ENCODE data around the gene PARD3.

PARD3 gene

DNA sequence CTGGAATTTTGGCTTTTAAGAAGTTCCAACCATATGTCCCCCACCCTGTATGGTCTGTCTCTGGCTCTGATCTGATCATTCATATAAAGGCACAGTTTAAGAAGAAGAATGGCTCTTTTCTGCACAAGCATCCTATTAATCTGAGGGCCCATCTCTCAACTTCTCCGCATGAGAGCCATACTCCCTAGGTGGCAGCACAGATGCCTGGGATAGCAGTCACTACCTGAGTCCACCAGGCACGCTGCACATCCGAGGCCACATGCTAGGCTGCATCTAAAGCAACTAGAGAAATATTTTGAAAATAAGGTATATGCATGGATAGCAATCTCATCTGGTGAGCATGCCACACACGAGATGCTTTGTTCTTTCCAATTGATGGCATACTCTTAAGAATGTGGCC is 565.5 kb downstream of the PARD3 start:
- DNase-seq (ENCODE audit: low spot score), result no peak

DNA sequence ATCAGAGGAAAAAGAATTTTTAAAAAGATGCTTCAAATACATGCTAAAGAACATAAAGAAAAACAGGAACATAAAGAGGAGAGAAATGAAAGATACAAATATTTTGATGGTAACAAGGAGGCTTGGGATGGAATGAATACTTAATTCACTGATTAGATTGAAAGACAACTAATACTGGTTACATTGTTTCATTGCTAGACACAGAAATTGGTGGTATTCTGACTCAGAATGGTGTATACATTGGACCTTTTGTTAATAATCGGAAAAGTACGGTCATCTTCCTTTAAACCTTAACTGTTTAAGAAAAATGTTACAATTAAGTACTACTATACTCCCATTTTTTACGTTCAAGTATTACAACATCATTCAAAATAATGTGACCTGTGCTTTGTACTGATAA is 567.5 kb downstream of the PARD3 start:
- DNase-seq (ENCODE audit: low spot score), result no peak

DNA sequence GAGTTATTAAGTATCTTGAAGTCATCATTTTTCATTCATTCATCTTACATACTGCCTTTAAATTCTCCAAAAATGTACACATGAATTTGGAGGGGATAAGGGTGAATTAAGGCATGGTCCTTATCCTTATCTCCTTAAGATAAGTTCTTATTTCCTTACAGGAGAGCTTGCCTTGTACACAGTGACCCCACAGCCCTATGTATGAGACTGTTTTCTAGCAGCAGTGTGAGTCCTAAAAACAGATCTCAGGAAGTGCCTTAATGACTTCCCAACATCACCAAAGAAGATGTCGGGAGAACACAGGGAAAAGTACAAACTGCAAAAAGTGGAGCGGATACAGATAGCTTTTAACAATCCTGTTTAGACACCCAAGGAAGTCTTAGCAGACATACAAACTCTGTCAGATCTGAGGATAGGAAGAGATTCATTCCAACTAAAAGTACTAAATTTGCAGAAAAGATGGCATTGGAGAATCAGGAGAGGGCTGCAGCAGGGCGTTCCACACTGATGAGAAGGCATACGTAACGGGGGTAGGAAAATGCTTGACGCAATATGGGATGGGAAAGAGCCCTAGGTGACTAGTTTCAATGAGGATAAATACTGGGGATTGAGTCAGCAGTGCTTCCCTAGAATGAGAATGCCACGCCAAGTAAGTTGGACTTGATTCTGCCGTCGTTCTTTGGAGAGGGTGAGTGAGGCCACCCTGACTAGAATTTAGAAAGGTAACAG is 570.2 kb downstream of the PARD3 start:
- DNase-seq (ENCODE audit: low spot score), result no peak

DNA sequence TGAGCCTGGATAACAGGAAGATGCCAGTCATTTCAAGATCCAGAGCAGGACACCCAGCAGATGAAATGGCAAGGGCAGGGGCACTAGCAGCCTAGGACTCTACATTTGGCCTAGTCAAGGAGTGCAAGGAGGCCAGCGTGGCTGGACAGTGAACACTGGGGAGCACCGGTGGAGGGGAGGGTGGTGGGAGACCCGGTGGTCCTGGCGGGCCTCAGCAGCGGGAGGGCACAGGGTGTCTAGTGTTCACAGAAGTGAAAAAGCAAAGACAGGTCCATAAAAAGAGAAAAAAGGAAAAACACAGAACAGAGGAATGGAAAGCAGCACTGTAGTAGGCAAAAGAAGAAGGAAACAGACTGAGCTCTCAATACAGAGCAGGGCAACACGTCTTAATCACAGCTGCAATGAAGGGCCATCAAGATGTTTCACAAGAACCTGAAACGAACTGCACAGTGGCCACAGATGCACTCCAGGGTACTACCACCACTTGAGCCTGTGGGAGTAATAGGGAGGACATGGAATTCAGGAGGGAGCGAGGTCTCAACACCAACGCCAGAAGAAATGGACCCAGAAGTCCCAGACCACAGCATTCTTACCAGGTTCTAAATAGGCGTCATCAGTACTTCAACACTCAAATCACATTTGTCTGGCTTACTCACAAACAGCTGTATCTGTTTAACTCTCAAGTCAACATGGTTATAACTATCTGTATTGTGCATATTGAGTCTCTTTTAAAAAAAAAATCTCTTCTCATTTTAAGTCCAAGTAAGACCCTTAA is 573.7 kb downstream of the PARD3 start:
- DNase-seq (ENCODE audit: low spot score), result no peak

DNA sequence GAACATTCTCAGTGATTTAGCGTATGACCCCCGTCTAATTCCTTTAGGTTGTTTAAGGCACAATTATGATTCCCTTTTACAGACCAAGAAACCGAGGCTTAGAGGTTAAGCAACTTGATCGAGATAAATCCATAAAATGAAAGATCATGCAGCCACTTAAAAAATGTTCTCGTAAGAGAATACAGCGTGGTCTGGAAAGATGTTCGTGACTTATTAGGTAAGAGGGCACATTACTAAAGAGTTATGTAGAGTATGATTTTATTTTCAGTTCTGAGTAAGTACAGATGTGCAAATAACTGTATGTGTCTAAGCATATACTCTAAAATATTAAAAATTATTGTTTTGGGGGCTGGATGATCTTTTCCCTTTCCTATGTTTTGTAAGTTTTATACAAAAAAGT is 575.1 kb downstream of the PARD3 start:
- no peak for DNase-seq (ENCODE audit: low spot score)

DNA sequence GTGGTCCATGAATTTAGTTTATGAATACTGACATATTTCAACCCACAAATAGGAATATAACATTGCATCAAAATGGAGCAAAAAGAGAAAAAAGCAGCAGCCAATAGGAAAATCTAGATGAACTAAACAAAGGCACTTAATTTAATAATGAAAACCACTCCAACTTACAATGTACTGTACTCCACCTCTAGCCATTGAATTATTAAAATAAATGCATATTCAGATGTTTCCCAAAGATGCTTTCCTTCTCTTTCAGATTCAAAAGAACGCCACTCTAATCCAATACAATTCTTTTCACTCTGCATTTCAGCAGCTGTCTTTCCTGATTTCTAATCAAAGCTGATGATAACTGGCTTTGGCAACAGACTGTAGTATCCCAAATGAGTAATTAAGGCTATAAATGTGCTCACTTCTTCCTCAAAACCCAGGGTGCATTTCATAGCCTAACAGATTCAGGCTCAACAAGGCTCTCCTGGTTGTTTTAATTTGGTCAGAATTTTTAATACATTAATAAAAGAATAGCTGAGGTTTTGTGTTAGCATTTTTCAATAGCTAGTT is 577.1 kb downstream of the PARD3 start:
- no peak for DNase-seq (ENCODE audit: low spot score)

DNA sequence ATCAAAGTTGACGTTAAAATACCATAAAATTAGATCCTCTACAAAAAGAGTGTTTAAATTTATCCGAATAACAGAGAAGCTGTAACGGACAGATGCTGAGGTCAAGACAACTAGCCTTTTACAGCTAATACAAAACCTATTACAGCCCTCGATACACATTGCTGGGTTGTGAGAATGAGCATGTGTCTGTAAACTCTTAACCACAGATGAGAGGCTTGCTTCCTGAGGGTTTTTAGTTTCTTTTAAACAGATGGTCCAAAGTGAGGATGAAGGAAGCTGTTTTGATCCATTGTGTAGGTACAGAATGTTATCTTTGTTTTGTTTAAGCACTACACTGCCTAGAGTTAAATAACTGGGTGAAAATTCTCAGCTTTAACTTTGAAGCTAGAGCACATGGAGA is 578.2 kb downstream of the PARD3 start:
- DNase-seq (ENCODE audit: low spot score), result no peak

DNA sequence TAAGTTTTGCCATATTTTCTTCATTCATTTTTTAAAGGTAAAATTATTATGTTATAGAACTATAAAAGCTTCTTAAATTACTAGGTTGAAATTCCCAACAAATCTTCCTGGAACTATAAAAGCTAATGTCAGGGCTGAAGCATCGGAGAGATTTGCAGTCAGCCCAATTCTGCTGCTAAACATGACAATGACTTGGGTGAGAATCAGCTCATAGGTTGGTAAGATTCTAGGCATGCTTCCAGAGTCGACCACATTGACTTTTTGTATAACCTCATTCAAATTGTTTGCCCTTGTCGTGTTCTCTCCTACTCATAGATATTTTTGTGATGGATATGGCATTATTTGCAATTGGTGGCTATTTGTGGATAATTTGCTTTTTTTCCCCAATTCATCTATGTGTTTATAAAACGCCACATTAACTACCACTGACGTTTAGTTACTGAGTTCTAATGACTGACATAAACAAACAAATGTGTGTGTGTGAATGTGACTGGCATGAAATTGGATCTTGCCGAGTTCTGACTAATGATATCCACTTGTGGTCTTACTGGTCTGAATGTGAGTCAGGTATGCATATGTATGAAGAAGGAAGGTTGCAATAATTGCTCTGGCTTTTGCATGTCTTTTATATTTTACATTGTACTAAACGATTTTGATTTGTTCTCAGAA is 579.8 kb downstream of the PARD3 start:
- no peak for DNase-seq (ENCODE audit: low spot score)

DNA sequence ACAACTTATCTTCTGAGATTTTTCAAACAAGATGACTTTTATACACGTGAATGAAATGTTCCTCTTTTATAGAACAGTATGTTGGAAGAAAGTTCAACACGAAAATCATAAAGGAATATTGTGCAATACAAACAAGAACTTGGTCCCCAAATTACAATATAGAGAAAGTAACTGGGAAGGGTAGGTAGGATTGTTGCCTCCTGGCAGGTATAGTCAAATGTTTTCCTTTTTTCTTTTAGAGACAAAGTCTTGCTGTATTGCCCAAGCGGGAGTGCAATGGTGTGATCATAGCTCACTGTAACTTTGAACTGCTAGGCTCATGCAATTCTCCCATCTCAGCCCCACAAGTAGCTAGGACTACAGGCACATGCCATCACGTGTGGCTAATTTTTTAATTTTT is 582.6 kb downstream of the PARD3 start:
- no peak for DNase-seq (ENCODE audit: low spot score)

DNA sequence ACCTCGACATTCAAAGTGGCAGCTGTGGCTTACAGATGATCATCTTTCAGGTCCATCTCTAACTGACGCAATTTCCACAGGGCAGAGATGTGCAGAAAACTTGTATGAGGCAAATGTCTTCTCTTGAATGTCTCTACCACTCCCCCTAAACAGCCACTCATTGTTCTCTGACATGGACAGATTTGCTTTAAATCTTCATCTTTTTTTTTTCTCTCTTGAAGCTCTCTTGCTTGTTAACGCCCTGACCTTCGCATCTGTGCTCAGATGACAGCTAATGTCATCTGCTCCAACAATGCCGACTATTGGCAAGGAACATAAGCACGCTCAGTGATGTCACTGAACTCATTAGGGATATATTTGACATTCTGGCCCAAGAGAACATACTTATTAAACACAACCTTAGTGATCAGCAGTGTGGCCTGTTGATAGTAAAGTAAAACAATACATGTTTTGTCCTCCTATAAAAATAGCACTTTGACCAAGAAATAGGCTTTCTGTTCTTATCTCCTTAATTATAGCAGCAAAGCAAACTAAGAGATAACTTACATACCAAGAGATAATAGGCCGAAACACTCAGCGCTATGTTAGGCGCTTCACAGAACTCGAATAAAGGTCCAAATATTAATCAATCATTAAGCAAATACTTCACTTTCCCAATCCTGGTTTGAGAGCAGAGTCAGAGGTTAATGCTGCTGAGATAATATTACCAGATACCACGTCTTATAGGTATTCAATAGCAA is 583.5 kb downstream of the PARD3 start:
- DNase-seq (ENCODE audit: low spot score), result no peak

DNA sequence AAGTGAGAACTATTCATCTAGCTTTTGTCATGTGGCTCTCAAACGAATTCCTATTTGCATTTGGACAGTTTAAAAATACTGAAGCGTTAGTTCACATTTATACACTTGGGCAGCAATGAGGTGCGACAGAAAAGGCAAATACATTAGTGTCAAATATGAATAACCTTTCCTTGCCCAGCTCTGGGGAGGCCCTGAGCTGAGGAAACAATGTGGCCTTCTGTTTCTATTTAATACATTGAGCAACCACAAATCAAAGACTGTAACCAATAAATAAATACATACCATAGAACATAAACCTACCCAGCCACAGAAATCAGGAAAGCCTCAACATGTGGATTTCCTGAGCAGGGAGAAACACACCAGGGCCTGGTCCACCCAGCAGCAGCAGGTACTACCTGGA is 585.2 kb downstream of the PARD3 start:
- DNase-seq (ENCODE audit: low spot score), result no peak

DNA sequence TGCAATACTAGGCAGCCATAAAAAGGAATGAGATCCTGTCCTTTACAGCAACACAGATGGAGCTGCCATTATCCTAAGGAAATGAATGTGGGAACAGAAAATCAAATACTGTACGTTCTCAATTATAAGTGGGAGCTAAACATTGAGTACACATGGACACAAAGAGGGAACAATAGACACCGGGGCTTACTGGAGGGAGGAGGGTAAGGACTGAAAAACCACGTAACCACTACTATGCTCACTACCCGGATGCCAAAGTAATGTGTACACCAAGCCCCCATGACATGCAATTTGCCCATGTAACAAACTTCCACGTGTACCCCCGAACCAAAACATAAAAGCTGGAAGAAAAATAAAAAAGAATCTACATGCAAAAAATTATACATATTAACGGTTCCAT is 587.0 kb downstream of the PARD3 start:
- DNase-seq (ENCODE audit: low spot score), result no peak

DNA sequence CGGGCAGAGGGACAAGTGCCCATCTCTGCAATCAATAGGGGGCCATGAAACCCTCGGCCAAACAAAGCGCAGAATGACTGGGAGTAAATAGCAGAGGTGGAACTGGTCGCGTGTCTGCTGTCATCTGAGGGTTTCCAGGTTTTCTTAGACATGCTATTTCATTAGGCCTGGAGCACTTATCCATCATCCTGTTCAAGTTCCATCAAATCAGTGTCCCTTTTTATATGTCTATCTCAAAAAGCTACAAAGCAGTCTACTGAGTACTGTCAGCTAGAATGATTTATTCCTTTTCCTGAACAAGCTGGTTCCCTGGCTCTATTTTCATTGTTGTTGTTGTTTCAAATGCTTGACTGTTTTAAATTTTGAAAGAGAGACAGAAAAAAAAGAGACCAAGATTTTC is 590.5 kb downstream of the PARD3 start:
- no peak for DNase-seq (ENCODE audit: low spot score)

DNA sequence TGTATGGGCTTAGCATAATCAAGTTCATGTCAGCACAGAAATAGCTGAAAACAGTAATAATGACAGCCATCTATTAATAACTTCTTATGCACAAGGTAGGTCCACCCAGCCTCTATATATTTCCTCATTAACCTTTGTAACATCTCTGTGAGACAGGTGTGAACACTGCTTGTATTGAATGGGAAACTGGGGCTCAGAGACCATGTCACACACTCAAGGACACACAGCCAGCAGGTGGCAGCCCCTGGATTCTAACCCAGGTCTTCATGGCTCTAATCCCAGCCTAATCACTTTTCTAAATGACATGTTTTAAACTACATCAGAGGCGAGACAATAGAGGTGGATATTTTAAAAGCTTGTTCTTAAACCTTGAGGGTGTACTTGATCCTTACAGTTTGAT is 591.4 kb downstream of the PARD3 start:
- DNase-seq (ENCODE audit: low spot score), result no peak

DNA sequence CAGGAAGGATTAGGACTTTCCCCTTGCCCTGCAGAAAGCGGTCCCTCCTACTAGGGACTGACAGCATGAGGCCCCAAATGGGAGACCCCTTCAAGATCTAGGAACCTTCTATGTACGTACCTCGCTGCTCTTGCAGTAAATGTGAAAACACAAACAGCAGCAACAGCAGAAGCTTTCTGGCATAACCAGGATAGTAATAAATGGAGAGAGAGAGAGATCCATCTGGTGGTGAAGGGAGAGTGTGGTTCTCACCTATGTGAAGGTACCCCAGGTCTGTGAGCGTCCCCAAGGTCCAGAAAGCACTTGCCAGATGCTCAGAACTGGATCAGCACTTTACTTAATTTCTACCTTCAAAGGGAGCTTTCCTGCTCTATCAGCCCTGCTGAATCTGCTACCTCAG is 592.7 kb downstream of the PARD3 start:
- DNase-seq (ENCODE audit: low spot score), result no peak

DNA sequence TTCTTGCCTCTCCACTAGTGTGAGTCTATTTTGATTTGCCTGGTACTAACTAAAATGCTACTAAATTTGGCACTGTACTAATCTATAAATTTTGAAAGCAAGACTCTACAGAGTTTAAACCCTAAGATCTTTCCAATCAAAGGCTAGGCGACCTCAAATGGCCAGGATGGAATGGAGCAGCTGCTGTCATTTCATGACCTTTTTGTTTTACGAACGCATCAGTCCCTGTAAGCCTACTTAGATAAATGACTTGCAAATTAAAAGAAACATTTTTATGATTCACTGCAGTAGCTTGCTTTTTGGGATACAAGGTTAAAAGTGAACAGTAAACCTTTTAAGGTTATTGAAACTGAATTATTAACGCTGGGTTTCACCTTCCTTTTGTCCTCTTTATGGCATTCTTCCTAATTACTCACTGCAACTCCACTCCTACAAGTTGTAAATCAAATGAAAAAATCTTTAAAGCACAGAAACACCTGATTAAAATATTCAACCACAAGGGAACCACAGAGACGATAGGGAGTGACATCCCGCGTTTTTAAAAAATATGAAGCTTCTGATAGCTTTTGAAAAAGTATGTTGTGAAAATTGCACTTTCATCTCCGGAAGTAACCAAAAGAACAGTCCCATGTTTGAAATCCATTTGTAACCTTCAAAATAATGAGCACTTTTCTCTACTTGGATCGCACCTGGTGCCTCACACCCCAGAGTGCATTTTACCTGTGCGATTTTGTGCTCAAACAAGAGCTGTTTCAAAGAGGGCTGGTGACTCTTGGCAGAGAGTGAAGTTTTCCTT is 595.1 kb downstream of the PARD3 start:
- DNase-seq (ENCODE audit: low spot score), result no peak

DNA sequence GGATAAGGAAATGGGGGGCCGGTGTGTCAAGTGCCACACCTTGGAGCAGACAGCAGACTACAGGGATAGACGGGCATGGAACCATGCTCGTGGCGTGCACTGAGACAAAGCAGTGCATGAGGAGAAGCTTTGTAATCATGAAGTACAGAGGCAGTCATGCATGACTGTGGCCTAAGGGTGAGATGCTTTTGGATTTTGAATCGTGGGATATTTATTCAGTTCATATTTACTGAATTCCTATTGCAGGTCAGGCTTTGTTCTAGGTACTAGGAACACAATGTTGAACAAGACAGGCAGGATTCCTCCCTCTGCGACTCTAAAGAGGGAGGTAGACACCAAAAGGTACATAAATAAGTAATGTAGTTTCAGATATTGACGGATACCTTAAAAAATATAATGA is 597.6 kb downstream of the PARD3 start:
- no peak for DNase-seq (ENCODE audit: low spot score)

DNA sequence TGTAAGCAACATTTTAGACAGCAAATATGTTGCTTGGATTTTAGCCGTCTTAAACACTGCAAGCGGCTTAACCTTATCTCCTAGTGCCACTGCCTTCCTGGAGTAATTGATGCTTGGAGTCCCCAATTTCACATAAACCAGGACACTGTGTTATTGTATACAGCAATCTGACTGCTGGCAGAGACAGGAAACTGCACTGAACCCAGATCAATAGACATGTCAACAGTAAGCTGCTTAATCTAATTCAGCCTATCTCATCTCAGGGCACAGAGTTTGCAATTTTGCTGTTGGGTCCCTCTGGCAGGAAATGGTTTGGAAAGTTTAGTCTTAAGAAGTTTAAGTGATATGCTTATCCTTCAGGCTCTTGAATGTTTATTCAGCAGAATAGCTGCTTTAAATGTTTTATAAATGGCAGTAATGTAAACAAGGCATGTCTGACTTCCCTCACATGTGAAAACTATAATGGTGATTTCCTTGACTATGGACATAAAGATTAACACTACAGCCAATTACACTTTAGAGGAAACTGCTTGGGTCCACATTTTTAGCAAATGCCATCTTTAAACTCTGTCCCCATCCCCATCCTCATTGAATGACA is 598.6 kb downstream of the PARD3 start:
- no peak for DNase-seq (ENCODE audit: low spot score)

DNA sequence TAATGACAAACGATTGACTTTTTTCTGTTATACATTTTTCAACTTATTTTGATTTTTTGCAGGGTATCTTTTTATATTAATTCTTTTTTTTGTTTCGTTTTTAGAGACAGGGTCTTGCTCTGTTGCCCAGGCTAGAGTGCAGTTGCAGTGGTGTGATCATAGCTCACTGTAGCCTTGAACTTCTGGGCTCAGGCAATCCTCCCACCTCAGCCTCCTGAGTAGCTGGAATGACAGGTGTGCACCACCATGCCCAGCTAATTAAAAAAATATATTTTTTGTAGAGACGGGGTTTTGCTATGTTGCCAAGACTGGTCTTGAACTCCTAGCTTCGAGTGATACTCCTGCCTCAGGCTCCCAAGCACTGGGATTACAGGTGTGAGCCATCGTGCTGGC is 601.3 kb downstream of the PARD3 start:
- no peak for DNase-seq (ENCODE audit: low spot score)

DNA sequence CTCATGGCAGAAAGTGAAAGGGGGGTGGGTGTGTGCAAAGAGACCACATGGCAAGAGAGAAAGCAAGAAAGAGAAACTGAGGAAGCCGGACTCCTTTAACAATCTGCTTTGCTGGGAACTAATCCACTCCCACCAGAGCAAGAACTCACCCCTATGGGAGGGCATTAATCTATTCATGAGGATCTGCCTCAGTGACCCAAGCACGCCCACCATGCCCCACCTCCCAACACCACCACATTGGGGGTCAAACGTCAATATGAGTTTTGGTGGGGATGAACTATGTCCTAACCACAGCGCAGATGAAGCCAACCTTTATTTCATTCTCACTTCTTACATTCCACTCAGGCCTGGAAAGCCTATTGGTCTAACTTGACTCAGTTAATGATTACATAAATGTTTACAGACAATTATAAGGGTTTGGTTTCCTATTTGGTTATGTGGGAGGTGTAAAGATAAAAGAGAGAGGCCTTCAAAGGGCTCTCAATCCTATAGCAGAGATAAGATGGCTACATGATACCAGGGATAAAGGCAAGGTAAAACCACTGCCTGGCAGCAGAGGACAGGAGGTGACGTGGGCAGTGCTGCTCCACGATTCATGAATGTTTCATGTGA is 601.8 kb downstream of the PARD3 start:
- DNase-seq (ENCODE audit: low spot score), result no peak

DNA sequence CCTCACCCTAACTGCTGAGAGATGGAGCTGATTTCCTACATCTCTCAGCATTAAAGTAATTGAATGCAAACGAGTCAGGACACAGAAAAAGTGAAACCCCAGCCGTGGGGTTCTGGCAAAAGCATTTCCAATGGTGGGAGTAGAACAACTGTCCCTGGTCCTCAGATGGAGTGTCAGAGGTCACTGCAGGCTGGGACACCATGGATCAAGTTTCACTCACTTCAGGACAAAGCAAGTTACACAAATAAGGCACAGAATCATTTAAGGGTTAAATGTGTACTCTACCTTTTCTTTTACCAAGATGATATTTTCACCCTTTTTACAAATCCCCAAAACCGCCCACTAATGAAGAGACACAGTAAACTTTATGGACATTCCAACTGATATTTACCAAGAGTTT is 607.8 kb downstream of the PARD3 start:
- DNase-seq (ENCODE audit: low spot score), result no peak

Data from globus pallidus (tissue), 1 donor.